NK-92 (cell line): ENCODE results near the gene ANAPC1.
"Not testable (repeated sequence)": the region's sequence is repeated elsewhere in the genome, so short reads cannot be mapped to it uniquely, and the experiment has no call there.

ENCODE experiments used
- DNase-seq: peaks from one replicate; lab custom pipeline; 2025; ENCODE audit not compliant: unreplicated experiment; lab: John Stamatoyannopoulos, UW

ANAPC1 gene

GRCh38 chr2:111735838-111736721, 147.9 kb downstream of the ANAPC1 start:
- not testable (repeated sequence) for DNase-seq

- DNase-seq, result not testable (repeated sequence)
These were observed 148.6 kb downstream of the ANAPC1 start for GRCh38 chr2:111735420-111735819.

GRCh38 chr2:111729812-111730458, 154.1 kb downstream of the ANAPC1 start:
- not testable (repeated sequence) for DNase-seq

- not testable (repeated sequence) for DNase-seq
These were observed 156.3 kb downstream of the ANAPC1 start for GRCh38 chr2:111727611-111728110.

- DNase-seq, result not testable (repeated sequence)
These were observed 158.3 kb downstream of the ANAPC1 start for GRCh38 chr2:111725742-111726141.

- DNase-seq, result not testable (repeated sequence)
These were observed 164.4 kb downstream of the ANAPC1 start for GRCh38 chr2:111719610-111720009.
